OCI-LY7 (cell line): Measurements from ENCODE around the gene PTPRJ. TPM values are rescaled to one million over a fixed set of nuclear protein-coding genes. Genes with fewer than 3 reads are reported as not detected.

Source experiments
- BruUV-seq: library from RNA; stranded (reverse); fragments of 400-500 nt; replicated peaks from 2 replicates; lab custom pipeline; 2021; lab: Mats Ljungman, UMichigan
- CTCF ChIA-PET: fragments of 300-600 bp; sonication (Branson Sonifier 250); formaldehyde crosslinking; loops from one replicate; lab custom pipeline; 2022; ENCODE audit warnings: antibody characterized with exemption; ENCODE audit not compliant: unreplicated experiment; lab: Charles Lee
- POLR2A ChIA-PET: fragments of 300-600 bp; sonication (Branson Sonifier 250); formaldehyde crosslinking; loops from one replicate; lab custom pipeline; 2022; ENCODE audit warnings: antibody characterized with exemption; lab: Charles Lee
- DNase-seq: peaks from one replicate; pipeline ENCODE4 v3.0.0-alpha.2; 2015; ENCODE audit warnings: low spot score
- H2AFZ ChIP-seq: fragments of 200-600 bp; sonication (generic), shearing (Covaris generic); 2 replicates; pipeline ENCODE4 v1.6.1; 2014; ENCODE audit warnings: mild to moderate bottlenecking, antibody characterized with exemption, low read length, moderate library complexity
- H3K27ac ChIP-seq: fragments of 200-600 bp; sonication (generic); 2 replicates; pipeline ENCODE4 v1.5.1; 2014; ENCODE audit warnings: mixed run types, low read depth, mild to moderate bottlenecking, moderate library complexity, low read length, inconsistent platforms; ENCODE audit not compliant: poor library complexity, severe bottlenecking
- H3K36me3 ChIP-seq: fragments of 200-600 bp; sonication (generic); 2 replicates; pipeline ENCODE4 v1.6.1; 2014; ENCODE audit warnings: mild to moderate bottlenecking, antibody characterized with exemption, low read length, moderate library complexity, mixed read lengths; ENCODE audit not compliant: insufficient read depth
- H3K4me1 ChIP-seq: fragments of 200-600 bp; sonication (generic); 2 replicates; pipeline ENCODE4 v1.5.1; 2014; ENCODE audit warnings: mild to moderate bottlenecking, low read length; ENCODE audit not compliant: insufficient read depth, poor library complexity, severe bottlenecking
- H3K4me2 ChIP-seq: fragments of 200-600 bp; sonication (generic); 2 replicates; pipeline ENCODE4 v1.6.1; 2014; ENCODE audit warnings: mild to moderate bottlenecking, low read length
- H3K4me3 ChIP-seq: fragments of 200-600 bp; sonication (generic); 2 replicates; pipeline ENCODE4 v1.5.1; 2014; ENCODE audit warnings: mild to moderate bottlenecking, low read depth, low read length; ENCODE audit not compliant: poor library complexity, severe bottlenecking
- H3K79me2 ChIP-seq: fragments of 200-600 bp; sonication (generic); 2 replicates; pipeline ENCODE4 v1.6.1; 2016; ENCODE audit warnings: low read depth, mild to moderate bottlenecking, low read length, moderate library complexity, mixed read lengths; ENCODE audit not compliant: insufficient read depth
- H3K9me2 ChIP-seq: fragments of 200-600 bp; sonication (generic); 2 replicates; pipeline ENCODE4 v1.6.1; 2016; ENCODE audit warnings: mild to moderate bottlenecking, low read length, mixed read lengths; ENCODE audit not compliant: insufficient read depth
- H3K9me3 ChIP-seq: fragments of 200-600 bp; sonication (generic); 2 replicates; pipeline ENCODE4 v1.6.1; 2014; ENCODE audit warnings: mild to moderate bottlenecking, mixed run types, low read length, mixed read lengths
- H4K20me1 ChIP-seq: fragments of 200-600 bp; sonication (generic); 2 replicates; pipeline ENCODE4 v1.6.1; 2014; ENCODE audit warnings: mild to moderate bottlenecking, antibody characterized with exemption, low read length, moderate library complexity, mixed read lengths; ENCODE audit not compliant: insufficient read depth
- CTCF ChIP-seq: fragments of 200-600 bp; sonication (generic); conservative IDR thresholded peaks from 2 replicates; pipeline ENCODE4 v1.5.1; 2014; ENCODE audit warnings: mild to moderate bottlenecking, antibody characterized with exemption, low read length, moderate library complexity, mixed read lengths
- EZH2phosphoT487 ChIP-seq: fragments of 200-600 bp; sonication (generic); IDR thresholded peaks from 2 replicates; pipeline ENCODE4 v1.6.1; 2018; ENCODE audit warnings: low read depth, borderline replicate concordance, mild to moderate bottlenecking, mixed run types, antibody characterized with exemption, low read length, moderate library complexity, mixed read lengths
- intact Hi-C: fragments of 100-400 bp; cut with micrococcal nuclease; formaldehyde crosslinking; loops from one replicate; pipeline ENCODE4 v1.10.0; 2022; ENCODE audit not compliant: unreplicated experiment
- total RNA-seq, 2 experiments: library from RNA; depleted of rRNA in 1 of 2; stranded (reverse); fragments of >200 nt in 1 of 2; shearing (Covaris generic) in 1 of 2; gene quantifications; 2 replicates each; pipeline ENCODE4 v1.2.3, GENCODE V29; 2014 to 2022

The PTPRJ gene
- total RNA-seq, 2 experiments from 2014 or later: 5.4 to 28.3 TPM

- TF ChIP-seq EZH2phosphoT487 (no peak), CTCF (no peak)
- intact Hi-C loops: no loop called here
- ChIA-PET POLR2A (interaction anchor here (0.6 to 1.3 kb wide), 7 partner anchors 8 to 211 kb away, joined by 3 to 5 read pairs (median 3); no protein-coding TSS in a partner anchor), CTCF (no interaction called here)
- DNase-seq: no peak
- no peak overlapping the region for H3K27ac ChIP-seq
- H3K4me2 ChIP-seq: no peak overlapping the region
- BruUV-seq: no TSS peak
- H4K20me1 ChIP-seq: no peaks in the 10 kb centered on the region
- no peak overlapping the region for H3K4me3 ChIP-seq
- peaks cover 3% of the 10 kb centered on the region; the same call in 1 of the 2 replicates for H3K79me2 ChIP-seq
- H3K9me3 ChIP-seq: no peaks in the 10 kb centered on the region
- H3K9me2 ChIP-seq: no peaks in the 10 kb centered on the region
- peaks cover 7% of the 10 kb centered on the region for H3K36me3 ChIP-seq
- peaks cover 60% of the 10 kb centered on the region for H3K4me1 ChIP-seq
- H2AFZ ChIP-seq: no peak overlapping the region
These were observed 98.3 kb downstream of the PTPRJ start for GRCh38 chr11:48078689-48079088.

GRCh38 chr11:48079596-48079995 lies 99.2 kb downstream of the PTPRJ start:
- POLR2A ChIA-PET: interaction anchor here (0.6 to 1.3 kb wide), 11 partner anchors 9 to 703 kb away, joined by 3 to 5 read pairs (median 4); no protein-coding TSS in a partner anchor
- Histone ChIP-seq H3K79me2 (peaks cover 4% of the 10 kb centered on the region; the same call in 1 of the 2 replicates), H3K9me2 (no peaks in the 10 kb centered on the region), H3K9me3 (peaks cover 8% of the 10 kb centered on the region), H2AFZ (no peak overlapping the region), H3K4me2 (peak overlapping the region; percentile 68), H3K4me1 (peaks cover 51% of the 10 kb centered on the region), H3K36me3 (peaks cover 16% of the 10 kb centered on the region), H3K27ac (no peak overlapping the region), H3K4me3 (no peak overlapping the region), H4K20me1 (no peaks in the 10 kb centered on the region)
- no TSS peak for BruUV-seq
- intact Hi-C loops: no loop called here
- TF ChIP-seq CTCF (no peak), EZH2phosphoT487 (no peak)
- CTCF ChIA-PET: no interaction called here
- DNase-seq: no peak

- TF ChIP-seq CTCF (no peak), EZH2phosphoT487 (no peak)
- Histone ChIP-seq H3K36me3 (peaks cover 16% of the 10 kb centered on the region), H3K79me2 (peaks cover 4% of the 10 kb centered on the region; the same call in 1 of the 2 replicates), H2AFZ (no peak overlapping the region), H3K4me2 (peak overlapping the region; percentile 68), H4K20me1 (no peaks in the 10 kb centered on the region), H3K27ac (peak overlapping the region; percentile 33), H3K9me2 (no peaks in the 10 kb centered on the region), H3K9me3 (peaks cover 10% of the 10 kb centered on the region), H3K4me1 (peaks cover 43% of the 10 kb centered on the region), H3K4me3 (peak overlapping the region; percentile 43)
- intact Hi-C loops: no loop called here
- CTCF ChIA-PET: no interaction called here
- no peak for DNase-seq
- BruUV-seq: no TSS peak
- POLR2A ChIA-PET: interaction anchor here (1.1 to 1.9 kb wide), 3 partner anchors 23 to 77 kb away, joined by 3 to 5 read pairs (median 5); no protein-coding TSS in a partner anchor
These were observed 100.0 kb downstream of the PTPRJ start for GRCh38 chr11:48080301-48080861.
